ENCODE results near the gene NMRK2. TPM values are rescaled to one million over a fixed set of nuclear protein-coding genes. Genes with fewer than 3 reads are reported as not detected.

NMRK2 gene
- total RNA-seq, 4 donors from 2014 or later, result 46.3 to 168 (median 106) TPM

DNA sequence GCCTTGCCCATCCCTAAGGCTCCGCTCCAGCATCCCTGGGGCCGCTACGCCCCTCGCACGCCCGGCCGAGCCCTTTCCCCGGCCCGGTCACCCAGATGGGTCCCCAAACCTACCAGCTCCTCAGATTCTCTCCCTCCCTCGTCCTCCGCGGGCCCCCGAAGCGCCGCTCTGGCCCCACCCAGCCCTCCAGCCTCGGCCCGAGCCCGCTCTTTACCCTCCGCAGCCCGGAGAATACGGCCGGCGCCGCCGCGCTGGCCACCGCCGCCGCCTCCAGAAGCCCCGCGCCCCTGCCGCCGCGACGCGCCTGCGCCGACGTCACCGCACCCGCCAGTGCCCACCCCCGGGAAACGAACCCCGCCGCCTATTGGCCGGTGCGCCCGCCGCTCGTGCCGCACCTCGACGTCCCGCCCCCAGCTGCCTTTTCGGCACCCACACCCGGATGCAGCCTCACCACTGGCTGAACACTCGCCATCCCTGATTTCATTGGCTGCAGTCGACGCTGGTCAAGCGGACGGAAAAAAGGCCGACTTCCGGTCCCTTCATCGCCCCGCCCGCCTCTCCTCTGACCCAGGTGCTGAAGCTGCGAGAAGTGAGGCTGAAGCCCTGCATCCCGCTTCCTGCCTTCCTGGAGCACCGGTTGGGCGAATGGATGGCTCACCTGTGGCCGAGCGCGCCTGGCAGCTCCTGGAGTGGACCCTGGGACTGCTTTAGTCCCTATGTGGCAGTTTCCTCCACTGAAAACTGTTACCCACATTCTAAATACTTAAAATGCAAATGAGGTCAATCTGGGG is 38.1 kb downstream of the NMRK2 start, which contains the start of gene DAPK3:
TSS of gene DAPK3 (minus strand) at position 292 of the 791 bp plus-strand sequence. CDS start 1,364 bp downstream, outside the sequence.
- TF ChIP-seq POLR2A (IDR thresholded peaks at IDR 0.05), result peak; percentile 100
- TF ChIP-seq CTCF (IDR thresholded peaks at IDR 0.05 in 4 of 5, conservative IDR thresholded peaks at IDR 0.05 in 1 of 5), result peak in 3 of 5 experiments; percentile 20 to 42 (median 26)
- Histone ChIP-seq H3K4me1 (peaks cover 42 to 43% of the 10 kb centered on the region in 2 donors), H3K27ac (peak within 1 kb of the TSS; percentile 97 to 100 (median 98)), H3K4me3 (peak within 1 kb of the TSS; percentile 79 to 98 (median 90)), H3K27me3 (no peaks in the 10 kb centered on the region), H3K9me3 (no peaks in the 10 kb centered on the region), H3K36me3 (peaks cover 0 to 29% of the 10 kb centered on the region in 2 donors)
- ATAC-seq, result peak; percentile 74 to 78
- intact Hi-C loops (cut with DNase I; ENCODE audit: low total_unique reads) (loop anchor here (1.0 to 10.0 kb wide), 2 partner anchors 14 to 1806 kb away; partner anchors contain the start of genes DOT1L and EEF2), in situ Hi-C loops (cut with MboI; ENCODE audit: low sequenced_read_pairs in 4 of 4) (no loop called here)
- DNase-seq, result peak; percentile 98

DNA sequence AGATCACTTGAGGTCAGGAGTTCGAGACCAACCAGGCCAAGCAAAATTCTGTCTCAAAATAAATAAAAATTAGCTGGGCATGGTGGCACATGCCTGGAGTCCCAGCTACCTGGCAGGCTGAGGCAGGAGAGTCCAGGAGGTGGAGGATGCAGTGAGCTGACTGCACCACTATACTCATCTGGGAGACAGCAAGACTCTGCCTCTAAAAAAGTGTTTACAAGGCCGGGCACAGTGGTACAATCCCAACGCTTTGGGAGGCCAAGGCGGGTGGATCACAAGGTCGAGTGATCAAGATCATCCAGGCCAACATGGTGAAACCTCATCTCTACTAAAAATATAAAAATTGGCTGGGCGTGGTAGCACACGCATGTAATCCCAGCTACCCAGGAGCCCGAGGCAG is 42.3 kb downstream of the NMRK2 start:
- intact Hi-C loops (cut with DNase I; ENCODE audit: low total_unique reads), result loop anchor here (10.0 kb wide), 1 partner anchor 1810 kb away; the partner anchor contains the start of gene DOT1L
- H3K27me3 ChIP-seq, result no peaks in the 10 kb centered on the region
- no peak overlapping the region for H3K4me3 ChIP-seq
- H3K4me1 ChIP-seq, result peaks cover 3 to 7% of the 10 kb centered on the region in 2 donors
- in situ Hi-C loops (cut with MboI; ENCODE audit: low sequenced_read_pairs in 4 of 4), result no loop called here
- H3K27ac ChIP-seq, result peak overlapping the region; percentile 8 to 73 (median 53)
- ATAC-seq (no peak), DNase-seq (peak in 1 of 2 donors; percentile 33)
- TF ChIP-seq POLR2A (IDR thresholded peaks at IDR 0.05), result no peak
- no peak for TF ChIP-seq CTCF (IDR thresholded peaks at IDR 0.05 in 4 of 5, conservative IDR thresholded peaks at IDR 0.05 in 1 of 5)
- peaks cover 0 to 52% of the 10 kb centered on the region in 2 donors for H3K36me3 ChIP-seq
- no peaks in the 10 kb centered on the region for H3K9me3 ChIP-seq

DNA sequence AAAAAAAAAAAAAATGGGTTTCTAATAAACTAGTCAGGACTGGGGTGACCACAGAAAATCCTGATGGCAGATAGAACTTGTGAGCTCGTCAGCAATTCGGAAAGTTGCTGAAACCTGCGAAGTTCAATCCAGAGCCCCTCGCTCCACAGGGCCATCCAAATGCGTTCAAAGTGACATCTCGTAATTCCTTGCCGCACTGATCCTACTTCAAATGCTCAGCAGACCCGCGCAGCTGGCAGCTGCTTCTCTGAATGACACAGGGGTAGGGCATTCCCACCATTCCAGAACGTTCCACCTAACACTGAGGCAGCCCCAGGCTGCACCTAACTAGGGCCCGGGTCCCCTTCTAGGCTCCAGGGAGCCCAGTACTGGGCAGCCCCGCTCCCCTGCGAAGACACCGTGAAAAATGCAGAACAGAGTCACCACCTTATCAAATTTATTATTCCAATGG is 42.8 kb downstream of the NMRK2 start:
- in situ Hi-C loops (cut with MboI; ENCODE audit: low sequenced_read_pairs in 4 of 4), result no loop called here
- TF ChIP-seq CTCF (IDR thresholded peaks at IDR 0.05 in 4 of 5, conservative IDR thresholded peaks at IDR 0.05 in 1 of 5) (no peak), POLR2A (IDR thresholded peaks at IDR 0.05) (no peak)
- H3K27ac ChIP-seq, result peak overlapping the region; percentile 36 to 73 (median 69)
- DNase-seq (peak in 1 of 2 donors; percentile 21), ATAC-seq (no peak)
- no peaks in the 10 kb centered on the region for H3K9me3 ChIP-seq
- no peak overlapping the region for H3K4me3 ChIP-seq
- H3K4me1 ChIP-seq, result peaks cover 3% of the 10 kb centered on the region in 2 donors
- H3K27me3 ChIP-seq, result no peaks in the 10 kb centered on the region
- intact Hi-C loops (cut with DNase I; ENCODE audit: low total_unique reads), result loop anchor here (10.0 kb wide), 1 partner anchor 1811 kb away; the partner anchor contains the start of gene DOT1L
- H3K36me3 ChIP-seq, result peaks cover 0 to 57% of the 10 kb centered on the region in 2 donors

DNA sequence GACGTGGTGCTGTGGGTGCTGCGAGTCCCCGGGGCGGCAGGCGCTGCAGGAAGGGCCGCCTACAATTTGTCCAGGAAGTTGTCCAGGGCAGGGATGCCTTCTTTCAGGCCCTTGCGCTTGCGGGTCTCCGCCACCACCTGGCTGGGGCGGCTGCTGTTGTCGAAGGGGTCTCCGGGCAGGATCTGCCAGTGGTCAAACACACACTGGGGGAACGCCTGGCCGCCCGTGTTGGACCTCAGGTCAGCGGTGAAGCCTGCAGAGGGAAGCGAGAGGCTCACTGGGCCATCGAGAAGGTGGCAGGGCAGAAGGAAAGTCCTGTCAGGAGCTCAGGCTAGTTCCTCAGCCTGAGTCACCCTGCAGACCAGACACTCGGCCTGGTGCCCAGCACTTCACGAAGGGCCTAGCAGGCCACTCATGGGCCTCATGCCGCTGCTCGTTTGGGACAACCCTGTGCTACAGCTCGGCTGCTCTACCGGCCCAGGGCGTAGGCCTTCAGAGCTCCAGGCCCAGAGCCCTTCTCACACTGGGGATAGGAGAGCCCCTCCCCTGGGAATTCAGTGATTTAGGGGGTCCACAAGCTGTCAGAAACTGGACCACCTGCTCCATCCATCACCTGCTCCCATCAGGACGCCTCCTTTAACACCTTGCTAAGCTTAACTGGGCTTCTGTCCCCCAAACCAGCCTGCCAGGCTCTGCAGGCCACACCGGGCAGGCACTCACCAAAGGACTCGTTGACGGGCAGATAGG is 43.8 kb downstream of the NMRK2 start:
- intact Hi-C loops (cut with DNase I; ENCODE audit: low total_unique reads) (loop anchor here (10.0 kb wide), 1 partner anchor 1812 kb away; the partner anchor contains the start of gene DOT1L), in situ Hi-C loops (cut with MboI; ENCODE audit: low sequenced_read_pairs in 4 of 4) (no loop called here)
- H3K27me3 ChIP-seq, result no peaks in the 10 kb centered on the region
- H3K4me1 ChIP-seq, result peaks cover 0 to 3% of the 10 kb centered on the region in 2 donors
- TF ChIP-seq CTCF (IDR thresholded peaks at IDR 0.05 in 4 of 5, conservative IDR thresholded peaks at IDR 0.05 in 1 of 5) (no peak), POLR2A (IDR thresholded peaks at IDR 0.05) (no peak)
- H3K4me3 ChIP-seq, result no peak overlapping the region
- H3K36me3 ChIP-seq, result peaks cover 0 to 67% of the 10 kb centered on the region in 2 donors
- DNase-seq (peak; percentile 33 to 59), ATAC-seq (peak in 1 of 2 donors; percentile 63)
- no peaks in the 10 kb centered on the region for H3K9me3 ChIP-seq
- peak overlapping the region; percentile 28 to 73 (median 69) for H3K27ac ChIP-seq

All from gastrocnemius medialis (tissue), 4 donors.